GM21423 (cell line): Measurements from ENCODE around the gene UFC1.
A peak's percentile ranks its signal among the peaks of the same experiment; 100 is the strongest.

ENCODE experiments used
- ATAC-seq: cut with Tn5 transposase; IDR thresholded peaks from one replicate; pipeline ENCODE4 v1.9.1; 2021; ENCODE audit warnings: mild to moderate bottlenecking, moderate library complexity; ENCODE audit not compliant: unreplicated experiment

Gene UFC1

GRCh38 chr1:161168906-161169305 lies 15.1 kb downstream of the UFC1 start:
- no peak for ATAC-seq

DNA sequence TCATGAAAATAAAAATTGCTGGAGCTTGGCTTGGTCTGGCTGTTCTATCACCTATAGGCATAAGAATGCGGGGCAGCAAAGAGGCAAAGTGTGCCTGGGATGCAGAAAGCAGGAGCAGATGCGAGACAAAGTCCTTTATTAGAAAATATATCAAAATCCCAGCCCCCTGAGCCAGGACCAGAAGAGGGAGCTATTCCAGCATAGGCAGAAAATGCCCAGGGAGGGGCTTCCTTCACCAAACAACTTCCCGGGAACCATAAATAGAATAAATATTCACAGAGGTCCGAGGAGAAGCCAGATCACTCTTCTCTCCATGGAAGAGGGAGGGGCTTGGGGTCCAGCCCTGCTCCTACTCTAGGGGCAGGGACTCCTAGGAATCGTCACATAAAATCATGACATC lies 17.4 kb downstream of the UFC1 start:
- ATAC-seq, result no peak

DNA sequence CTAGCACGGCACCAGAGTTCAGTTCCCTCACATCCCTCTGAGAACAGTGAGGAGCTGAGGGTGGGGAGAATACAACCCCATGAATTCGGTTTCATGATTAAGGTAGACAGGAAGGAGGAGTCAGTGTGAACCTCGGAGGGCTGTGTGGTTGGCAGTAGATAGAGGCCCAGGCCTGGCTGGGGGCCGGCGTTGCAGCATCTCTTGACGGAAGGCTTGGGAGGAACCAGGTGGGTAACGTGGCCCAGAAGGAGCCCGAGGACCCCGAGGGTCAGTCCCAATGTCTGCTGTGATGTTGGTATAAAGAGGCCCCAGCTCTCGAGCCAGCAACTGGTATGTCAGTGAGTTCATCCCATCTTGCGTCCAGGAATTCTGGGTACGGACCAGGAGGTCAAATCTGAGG lies 17.9 kb downstream of the UFC1 start:
- no peak for ATAC-seq

DNA sequence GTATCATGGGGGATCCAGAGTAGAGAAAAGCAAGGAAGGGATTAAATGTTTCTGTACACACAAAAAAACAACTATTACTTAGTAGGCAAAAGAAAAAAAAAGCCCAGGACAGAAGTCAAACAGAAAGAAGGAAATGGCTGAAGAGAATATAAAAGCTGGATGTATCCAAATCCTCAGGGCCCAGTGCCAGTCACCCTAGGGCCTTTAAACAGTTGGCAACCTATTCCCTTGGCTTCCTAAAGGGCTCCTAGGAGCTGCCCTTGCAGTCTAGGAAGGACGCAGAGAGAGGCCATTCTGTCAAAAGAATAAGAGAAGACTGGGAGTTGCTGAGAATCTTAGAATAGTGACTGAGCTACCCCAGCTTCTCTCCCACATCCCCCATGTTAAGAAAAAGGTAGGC lies 18.6 kb downstream of the UFC1 start:
- no peak for ATAC-seq

- ATAC-seq, result no peak
Observed at GRCh38 chr1:161172776-161173376, 19.1 kb downstream of the UFC1 start.

- ATAC-seq, result no peak
Observed at GRCh38 chr1:161173711-161174110, 19.9 kb downstream of the UFC1 start.

- no peak for ATAC-seq
Observed at GRCh38 chr1:161174911-161175310, 21.1 kb downstream of the UFC1 start.

DNA sequence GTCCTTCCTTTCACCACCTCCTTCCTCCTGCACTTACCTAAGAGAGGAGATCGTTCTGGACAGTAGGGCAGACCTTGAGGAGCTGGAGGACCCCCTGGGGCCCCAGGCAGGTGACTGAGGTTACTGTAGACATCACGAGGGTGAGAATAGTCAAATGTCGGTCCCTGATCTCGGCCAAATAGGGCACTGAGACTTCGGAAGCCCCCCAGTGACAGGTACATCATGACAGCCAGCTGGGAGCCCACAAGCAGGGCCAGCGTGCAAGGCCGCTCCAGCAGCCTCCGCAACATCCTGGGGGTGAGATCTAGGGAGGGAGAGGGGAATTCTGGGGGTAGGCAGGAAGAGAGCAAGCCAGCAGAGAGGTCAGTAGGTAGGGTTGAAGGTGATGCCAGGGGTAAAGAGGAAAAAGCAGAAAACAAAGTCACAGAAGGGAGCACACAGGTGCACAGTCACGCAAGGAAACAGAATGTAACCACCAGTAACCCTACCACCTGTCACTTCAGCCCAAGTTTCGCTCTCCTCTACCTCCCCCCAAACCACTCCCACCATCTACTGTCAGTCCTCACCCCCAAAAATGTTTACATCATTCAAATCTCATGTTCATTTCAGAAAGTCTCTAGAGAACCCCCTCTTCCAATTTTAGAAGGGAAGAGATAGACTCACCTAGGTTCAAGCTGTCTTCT lies 22.1 kb downstream of the UFC1 start:
- ATAC-seq, result no peak

DNA sequence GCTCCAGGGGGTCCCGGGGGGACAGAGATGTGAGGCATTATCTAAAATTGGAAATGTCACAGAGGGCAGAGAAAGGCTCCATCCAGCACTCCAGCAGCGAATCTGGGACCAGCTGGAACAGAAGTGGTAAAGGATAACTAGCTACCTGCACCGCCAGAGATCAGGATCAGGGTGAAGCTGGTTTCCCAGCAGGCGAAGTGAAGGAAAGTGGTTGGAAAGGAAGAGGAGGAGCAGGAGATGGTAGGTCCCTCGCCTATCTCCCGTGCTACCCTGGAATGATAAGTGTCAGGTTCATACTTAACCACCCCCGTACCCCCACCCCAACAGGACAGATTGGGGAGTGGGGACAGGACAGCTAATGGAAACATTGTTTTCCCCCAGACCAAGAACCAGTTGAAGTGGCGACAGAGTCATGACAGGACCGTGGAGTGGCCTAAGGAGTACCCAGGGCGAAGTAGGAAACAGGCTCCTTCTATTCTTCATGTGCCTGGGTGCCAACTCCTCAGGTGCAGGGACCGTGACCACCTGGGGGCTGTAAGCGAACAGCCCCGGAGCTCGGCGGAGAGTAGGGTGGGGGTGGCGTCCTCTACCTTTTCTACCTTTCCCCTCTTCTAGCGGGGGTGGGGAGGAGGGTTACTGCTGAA lies 22.8 kb downstream of the UFC1 start:
- ATAC-seq, result no peak

DNA sequence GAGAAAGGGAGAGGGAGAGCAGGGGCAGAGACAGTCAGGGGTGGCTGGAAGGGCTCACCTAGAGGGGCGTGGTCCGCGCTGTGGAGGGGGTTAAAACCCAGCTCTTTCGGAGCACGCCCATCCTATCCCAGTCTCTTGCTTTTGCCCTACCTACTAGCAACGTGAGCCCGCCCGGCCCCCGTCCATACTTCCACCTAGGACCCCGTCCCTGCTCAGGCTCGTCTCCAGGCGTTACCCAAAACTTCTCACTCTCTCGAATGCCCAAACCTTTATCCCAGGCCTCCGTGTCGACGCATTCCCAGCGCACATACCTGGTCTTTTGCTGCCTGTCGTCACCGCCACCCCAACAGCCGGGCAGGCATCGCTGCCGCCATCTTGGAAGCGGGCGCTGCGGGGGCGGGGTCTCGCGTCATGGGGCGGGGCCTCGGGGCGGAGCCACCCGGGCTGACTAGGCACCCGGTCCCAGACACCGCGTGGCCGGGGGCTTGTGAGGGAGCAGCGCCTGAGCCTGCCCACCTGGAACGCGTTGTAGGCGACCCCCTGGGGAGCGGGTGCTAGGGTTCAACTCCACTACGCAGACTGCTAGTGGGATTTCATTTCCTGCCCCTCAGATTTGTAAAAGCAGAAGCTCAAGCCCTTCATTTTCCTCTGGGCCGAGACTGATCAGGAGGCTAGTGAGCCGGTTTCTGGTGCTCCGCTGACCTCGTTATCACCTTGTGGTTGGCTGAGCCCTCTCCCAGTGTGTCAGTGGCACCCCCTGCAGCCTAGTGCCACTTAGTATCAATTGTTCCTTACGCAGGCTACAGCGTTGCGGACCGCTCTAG lies 23.5 kb downstream of the UFC1 start, which contains the start of gene B4GALT3:
Gene B4GALT3, minus strand, starts transcription at position 396 of the 824 bp plus-strand sequence. CDS start 1,447 bp downstream, outside the sequence.
- peak; percentile 75 for ATAC-seq

- no peak for ATAC-seq
Observed at GRCh38 chr1:161177936-161178244, 24.1 kb downstream of the UFC1 start.

DNA sequence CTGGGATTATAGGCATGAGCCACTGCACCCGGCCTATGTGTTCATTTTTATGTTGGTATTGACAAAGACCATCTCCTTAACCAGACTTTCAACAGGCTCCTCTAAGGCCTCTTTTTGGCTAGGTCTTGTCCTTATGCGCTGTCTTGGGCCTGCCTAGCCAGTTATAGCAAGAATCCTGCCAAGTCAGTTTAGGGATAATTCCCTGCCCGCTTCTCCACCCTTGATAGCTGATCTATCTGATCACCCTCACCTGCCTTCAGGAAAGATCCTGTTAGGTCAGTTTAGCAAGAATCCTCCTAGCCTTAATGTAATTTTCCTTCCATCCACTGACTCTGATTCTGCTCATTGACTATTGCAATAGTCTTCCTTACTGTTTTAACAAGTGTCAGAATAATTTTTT lies 25.9 kb downstream of the UFC1 start:
- no peak for ATAC-seq

DNA sequence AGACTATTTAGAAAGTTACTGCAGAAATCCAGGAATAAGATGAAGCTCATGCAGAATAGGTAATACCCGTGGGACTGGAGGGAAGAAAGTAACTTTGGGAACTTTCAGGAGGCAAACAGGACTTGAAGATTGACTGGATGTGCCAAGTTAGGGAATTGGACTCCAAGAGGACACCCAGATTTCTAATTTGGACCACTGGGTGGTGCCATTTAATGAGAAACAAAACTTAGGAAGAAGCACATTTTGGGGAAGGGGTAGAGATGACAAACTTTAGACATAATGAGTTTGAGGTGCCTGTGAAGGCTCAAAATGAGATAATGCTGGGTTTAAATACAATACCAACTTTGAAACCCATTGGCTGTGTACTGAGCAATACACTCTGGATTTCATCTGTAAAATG lies 26.9 kb downstream of the UFC1 start:
- no peak for ATAC-seq

DNA sequence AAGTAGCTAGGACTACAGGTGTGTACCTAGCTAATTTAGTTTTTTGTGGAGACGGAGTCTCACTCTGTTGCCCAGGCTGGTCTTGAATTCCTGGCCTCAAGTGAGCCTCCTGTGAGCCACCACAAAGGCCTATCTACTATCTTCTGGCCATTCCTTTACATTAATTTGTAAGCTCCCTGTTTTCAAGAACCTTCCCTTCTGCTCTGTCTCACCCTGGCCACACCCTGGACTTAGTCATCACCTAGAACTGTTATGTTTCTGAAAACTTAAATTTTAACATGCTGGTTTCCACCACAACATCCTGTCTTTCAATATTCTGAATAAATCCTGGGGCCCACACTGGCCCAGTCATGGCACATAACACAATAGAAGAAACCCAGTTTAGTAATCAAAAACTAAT lies 28.4 kb downstream of the UFC1 start:
- ATAC-seq, result peak; percentile 53

- ATAC-seq, result peak; percentile 59
Observed at GRCh38 chr1:161185282-161185682, 31.5 kb downstream of the UFC1 start.

DNA sequence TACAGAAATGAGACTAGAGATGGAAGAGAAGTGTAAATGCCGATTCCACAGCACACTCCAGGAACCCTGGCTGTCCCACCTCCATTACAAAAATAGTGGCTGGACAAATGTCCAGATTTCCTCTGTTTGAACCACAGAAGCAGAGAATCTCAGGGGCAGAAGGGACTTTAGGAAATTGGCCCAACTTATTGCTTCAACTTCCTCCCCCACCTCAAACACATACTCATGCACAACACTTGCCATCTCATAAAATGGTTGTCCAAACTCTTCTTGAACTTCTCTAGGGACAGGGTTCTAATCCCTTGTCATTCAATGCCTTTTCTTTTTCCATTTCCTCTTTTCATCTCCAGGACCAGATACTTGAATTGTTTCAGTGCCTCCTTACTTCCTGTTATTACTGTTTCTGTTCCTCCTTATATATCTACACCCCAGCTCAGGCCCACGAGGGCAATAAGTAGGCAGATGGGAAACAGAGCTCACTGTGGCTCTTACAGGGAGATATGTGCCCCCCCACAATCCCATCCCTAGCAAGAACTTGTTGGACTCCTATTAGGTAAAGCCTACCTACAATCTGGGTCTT lies 32.0 kb downstream of the UFC1 start:
- peak; percentile 27 for ATAC-seq

DNA sequence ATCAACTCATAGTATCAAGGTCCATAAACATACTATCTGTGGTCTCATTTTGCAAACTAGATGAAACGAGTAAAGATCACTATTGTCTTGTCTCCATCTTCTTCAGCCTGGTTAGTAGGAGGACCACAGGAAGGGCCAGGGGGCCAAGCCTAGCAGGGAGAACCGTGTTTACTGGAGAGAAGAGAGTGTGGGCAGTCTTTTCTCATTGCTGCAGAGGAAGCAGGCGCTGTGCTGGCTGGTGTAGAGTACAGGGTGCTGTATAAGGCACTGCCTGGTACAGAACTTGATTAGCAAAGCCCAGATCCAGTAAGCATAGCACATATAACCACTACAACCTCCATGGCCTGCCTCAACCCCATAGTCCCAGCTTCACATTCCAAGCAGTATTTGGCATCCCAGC lies 33.5 kb downstream of the UFC1 start:
- no peak for ATAC-seq

DNA sequence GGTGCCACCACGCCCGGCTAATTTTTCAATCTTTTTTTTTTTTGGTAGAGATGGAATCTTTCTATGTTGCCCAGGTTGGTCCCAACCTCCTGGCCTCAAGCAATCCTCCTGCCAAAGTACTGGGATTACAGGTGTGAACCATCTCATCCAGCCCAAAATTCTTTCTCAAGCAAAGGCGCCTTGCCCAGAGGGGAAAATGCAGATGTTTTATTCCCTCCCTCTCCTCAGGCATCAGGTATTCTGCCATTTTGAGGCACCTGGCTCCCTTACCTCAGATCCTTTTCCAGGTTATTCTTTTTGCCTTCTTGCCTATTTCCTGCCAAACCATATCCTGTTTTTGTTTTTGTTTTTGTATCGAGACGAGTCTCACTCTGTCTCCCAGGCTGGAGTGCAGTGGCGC lies 34.6 kb downstream of the UFC1 start:
- no peak for ATAC-seq

- no peak for ATAC-seq
Observed at GRCh38 chr1:161189036-161189435, 35.3 kb downstream of the UFC1 start.

DNA sequence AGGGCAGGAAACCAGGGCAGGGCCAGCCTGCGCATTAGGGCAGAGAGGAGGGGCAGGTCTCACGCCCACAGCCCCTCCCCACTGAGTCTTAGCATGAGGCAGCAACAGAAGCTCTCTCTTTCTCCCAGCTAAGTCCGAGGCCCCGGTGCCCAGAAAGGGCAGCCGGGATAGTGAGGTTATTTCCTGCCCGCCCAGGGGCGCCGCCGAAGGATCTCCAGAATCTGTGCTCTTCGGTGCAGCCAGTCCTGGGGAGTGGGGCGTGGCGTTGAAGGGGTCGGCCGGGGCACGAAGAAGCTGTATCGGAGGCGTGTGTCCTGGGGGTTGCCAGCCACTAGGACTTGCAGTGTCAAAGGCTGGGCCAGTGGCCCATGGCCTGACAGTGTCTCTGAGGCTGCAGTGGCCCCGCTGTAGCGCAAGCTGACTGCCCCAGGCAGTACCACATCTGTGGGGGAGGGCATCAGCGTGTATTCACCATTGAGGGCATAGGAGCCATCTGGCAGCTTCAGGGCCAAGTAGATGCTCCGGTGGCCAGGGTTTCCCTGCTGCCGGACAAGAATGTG lies 37.3 kb downstream of the UFC1 start:
- ATAC-seq, result no peak

DNA sequence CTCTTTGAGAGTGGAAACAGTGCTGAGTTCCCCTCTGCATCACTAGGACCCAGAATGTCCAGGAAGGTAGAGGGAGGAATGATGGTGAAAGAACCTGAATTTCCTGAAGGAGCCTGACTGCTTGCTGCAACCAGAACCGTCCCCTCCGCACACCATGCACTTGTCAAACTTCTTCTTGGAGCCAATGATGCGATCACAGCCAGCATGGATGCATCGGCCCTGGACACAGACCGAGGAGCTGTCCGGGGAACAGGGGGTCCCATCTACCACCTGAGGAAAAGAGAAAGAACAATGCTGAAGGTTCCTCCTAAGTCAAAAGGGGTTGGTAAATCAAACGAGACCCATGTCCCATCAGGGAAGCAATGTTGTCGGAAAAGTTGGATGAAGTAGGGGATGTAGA lies 38.2 kb downstream of the UFC1 start:
- ATAC-seq, result no peak
